GM12878 (cell line): ENCODE measurements around the gene MDM1. TPM values are rescaled to one million over a fixed set of nuclear protein-coding genes. Genes with fewer than 3 reads are reported as not detected.
A peak's percentile ranks its signal among the peaks of the same experiment; 100 is the strongest.

Experiments
- CBX5 ChIP-seq: sonication (generic); IDR thresholded peaks from 2 replicates; pipeline ENCODE4 v1.6.1; 2016; ENCODE audit warnings: low read depth, moderate library complexity, mild to moderate bottlenecking, inconsistent platforms
- HDAC6 ChIP-seq: fragments of 200-600 bp; sonication (generic); IDR thresholded peaks from one replicate; pipeline ENCODE4 v1.8.0; 2017; ENCODE audit warnings: antibody characterized with exemption; ENCODE audit not compliant: unreplicated experiment
- JUND ChIP-seq: IDR thresholded peaks from 2 replicates; pipeline ENCODE4 v1.6.1; 2012; ENCODE audit warnings: low read depth, mild to moderate bottlenecking, low read length, improper control_type of control experiment, moderate library complexity
- KLF5 ChIP-seq: fragments of 450-650 bp; IDR thresholded peaks from 2 replicates; pipeline ENCODE4 v1.6.1; 2014; ENCODE audit warnings: mild to moderate bottlenecking; ENCODE audit not compliant: partially characterized antibody
- MYC ChIP-seq: IDR thresholded peaks from 2 replicates; pipeline ENCODE4 v1.6.1; 2011; ENCODE audit warnings: mild to moderate bottlenecking, low read length, moderate library complexity, inconsistent platforms; ENCODE audit not compliant: insufficient read depth, insufficient replicate concordance, insufficient read length, severe bottlenecking
- POU2F2 ChIP-seq: IDR thresholded peaks from 3 replicates; pipeline ENCODE4 v1.6.1; 2011; ENCODE audit warnings: low read depth, mild to moderate bottlenecking, low read length, borderline replicate concordance
- TAF1 ChIP-seq: IDR thresholded peaks from 2 replicates; pipeline ENCODE4 v1.6.1; 2011; ENCODE audit warnings: mild to moderate bottlenecking, low read depth, low read length, borderline replicate concordance
- ZNF24 ChIP-seq: fragments of 450-650 bp; IDR thresholded peaks from 2 replicates; pipeline ENCODE4 v1.6.1; 2017; ENCODE audit warnings: antibody characterized with exemption, mild to moderate bottlenecking
- polyA plus RNA-seq, 11 experiments: library from polyadenylated mRNA; depleted of rRNA in 4 of 11; unstranded in 6 of 11; stranded (reverse) in 5 of 11; fragments of >200 nt; fragmentation: Nextera tagmentation in 4 of 11; fragmentation: Illumina TruSeq in 1 of 11; extraction: Ambion mirVana in 4 of 11; extraction: Trizol in 1 of 11; gene quantifications; 1 replicate in 1 of 11; 2 replicates in 10 of 11; pipeline versions ENCODE4 v1.2.1 to v1.2.3, GENCODE V29; 2011 to 2016; ENCODE audit warnings: inconsistent platforms in 2 of 11, missing spikeins in 2 of 11, low read depth in 1 of 11
- total RNA-seq, 4 experiments: library from RNA; depleted of rRNA in 3 of 4; stranded (reverse); fragments of >200 nt in 3 of 4; fragmentation: Illumina TruSeq in 1 of 4; extraction: Trizol in 1 of 4; gene quantifications; 2 replicates each; pipeline versions ENCODE4 v1.2.1 to v1.2.3, GENCODE V29; 2013 to 2021
- TF ChIP-seq, protein P1 (sequence below): fragments of 450-650 bp; conservative IDR thresholded peaks from 2 replicates; pipeline ENCODE4 v1.6.1; 2017; ENCODE audit warnings: mild to moderate bottlenecking, moderate library complexity
- TF ChIP-seq, protein P2 (sequence below): fragments of 450-650 bp; IDR thresholded peaks from 2 replicates; pipeline ENCODE4 v1.6.1; 2017; ENCODE audit warnings: mild to moderate bottlenecking, moderate library complexity
- TF ChIP-seq, protein P3 (sequence below): fragments of 450-650 bp; IDR thresholded peaks from 2 replicates; pipeline ENCODE4 v1.6.1; 2016; ENCODE audit warnings: mild to moderate bottlenecking
- TF ChIP-seq, protein P4 (sequence below): fragments of 450-650 bp; IDR thresholded peaks from 2 replicates; pipeline ENCODE4 v1.6.1; 2017; ENCODE audit warnings: mild to moderate bottlenecking, moderate library complexity

Gene MDM1
- total and polyA plus RNA-seq, 10 of the 15 experiments (the other 5 are each of a cell fraction or from before 2014, with no cell fraction given), result 10.1 to 25.3 (median 16.5) TPM

DNA sequence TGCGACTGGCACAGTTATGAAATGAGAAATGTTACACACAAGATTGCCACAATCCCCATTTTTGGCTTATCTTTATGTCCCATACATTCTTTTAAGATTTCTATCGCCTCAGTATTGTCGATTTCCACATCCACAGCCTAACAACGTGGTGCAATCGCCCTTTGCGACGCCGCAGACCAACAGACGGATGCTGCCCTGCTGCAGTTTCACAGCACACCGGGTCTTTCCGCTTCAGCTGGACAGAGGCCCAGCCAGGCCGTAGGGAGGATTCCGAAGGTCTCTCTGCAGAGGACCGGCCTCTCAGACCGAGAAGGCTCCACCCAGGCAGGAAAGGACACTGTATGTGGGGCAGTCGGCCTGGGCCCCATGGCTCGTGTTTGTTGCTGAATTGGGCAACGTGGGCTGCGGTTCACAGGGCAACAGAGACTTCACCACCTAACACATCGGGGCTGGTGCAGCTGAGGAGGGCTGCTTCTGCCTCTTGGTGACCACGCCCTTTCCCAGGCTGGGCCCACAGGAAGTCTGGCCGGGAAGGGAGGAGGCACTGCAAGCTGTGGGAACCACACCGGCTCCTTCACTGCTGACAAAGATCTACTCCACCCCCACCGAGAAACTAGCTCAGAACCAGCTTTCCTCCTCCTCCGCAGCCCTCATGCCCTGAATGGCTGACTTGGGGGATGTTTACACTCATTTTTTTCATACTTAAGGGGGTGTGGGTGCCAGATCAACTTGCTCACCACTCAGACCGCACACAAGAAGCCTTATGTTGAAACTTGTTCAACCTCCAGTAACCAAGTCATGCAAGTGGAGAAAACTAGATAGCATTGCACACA is 32.9 kb upstream of the MDM1 start (continued):
- TF ChIP-seq CBX5 (peak; percentile 28; the same call in 1 of the 2 replicates), KLF5 (peak; percentile 67), MYC (peak; percentile 80), ZNF24 (peak; percentile 56; the same call in 1 of the 2 replicates), TAF1 (peak; percentile 63; the same call in 1 of the 2 replicates), POU2F2 (peak; percentile 67; the same call in 1 of the 3 replicates), JUND (0 out of 2 replicates have a peak, but pooled peaks have one; percentile 13), HDAC6 (no peak)
- TF ChIP-seq, protein P1, sequence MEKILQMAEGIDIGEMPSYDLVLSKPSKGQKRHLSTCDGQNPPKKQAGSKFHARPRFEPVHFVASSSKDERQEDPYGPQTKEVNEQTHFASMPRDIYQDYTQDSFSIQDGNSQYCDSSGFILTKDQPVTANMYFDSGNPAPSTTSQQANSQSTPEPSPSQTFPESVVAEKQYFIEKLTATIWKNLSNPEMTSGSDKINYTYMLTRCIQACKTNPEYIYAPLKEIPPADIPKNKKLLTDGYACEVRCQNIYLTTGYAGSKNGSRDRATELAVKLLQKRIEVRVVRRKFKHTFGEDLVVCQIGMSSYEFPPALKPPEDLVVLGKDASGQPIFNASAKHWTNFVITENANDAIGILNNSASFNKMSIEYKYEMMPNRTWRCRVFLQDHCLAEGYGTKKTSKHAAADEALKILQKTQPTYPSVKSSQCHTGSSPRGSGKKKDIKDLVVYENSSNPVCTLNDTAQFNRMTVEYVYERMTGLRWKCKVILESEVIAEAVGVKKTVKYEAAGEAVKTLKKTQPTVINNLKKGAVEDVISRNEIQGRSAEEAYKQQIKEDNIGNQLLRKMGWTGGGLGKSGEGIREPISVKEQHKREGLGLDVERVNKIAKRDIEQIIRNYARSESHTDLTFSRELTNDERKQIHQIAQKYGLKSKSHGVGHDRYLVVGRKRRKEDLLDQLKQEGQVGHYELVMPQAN, result peak; percentile 76; the same call in 1 of the 2 replicates
- TF ChIP-seq, protein P2, sequence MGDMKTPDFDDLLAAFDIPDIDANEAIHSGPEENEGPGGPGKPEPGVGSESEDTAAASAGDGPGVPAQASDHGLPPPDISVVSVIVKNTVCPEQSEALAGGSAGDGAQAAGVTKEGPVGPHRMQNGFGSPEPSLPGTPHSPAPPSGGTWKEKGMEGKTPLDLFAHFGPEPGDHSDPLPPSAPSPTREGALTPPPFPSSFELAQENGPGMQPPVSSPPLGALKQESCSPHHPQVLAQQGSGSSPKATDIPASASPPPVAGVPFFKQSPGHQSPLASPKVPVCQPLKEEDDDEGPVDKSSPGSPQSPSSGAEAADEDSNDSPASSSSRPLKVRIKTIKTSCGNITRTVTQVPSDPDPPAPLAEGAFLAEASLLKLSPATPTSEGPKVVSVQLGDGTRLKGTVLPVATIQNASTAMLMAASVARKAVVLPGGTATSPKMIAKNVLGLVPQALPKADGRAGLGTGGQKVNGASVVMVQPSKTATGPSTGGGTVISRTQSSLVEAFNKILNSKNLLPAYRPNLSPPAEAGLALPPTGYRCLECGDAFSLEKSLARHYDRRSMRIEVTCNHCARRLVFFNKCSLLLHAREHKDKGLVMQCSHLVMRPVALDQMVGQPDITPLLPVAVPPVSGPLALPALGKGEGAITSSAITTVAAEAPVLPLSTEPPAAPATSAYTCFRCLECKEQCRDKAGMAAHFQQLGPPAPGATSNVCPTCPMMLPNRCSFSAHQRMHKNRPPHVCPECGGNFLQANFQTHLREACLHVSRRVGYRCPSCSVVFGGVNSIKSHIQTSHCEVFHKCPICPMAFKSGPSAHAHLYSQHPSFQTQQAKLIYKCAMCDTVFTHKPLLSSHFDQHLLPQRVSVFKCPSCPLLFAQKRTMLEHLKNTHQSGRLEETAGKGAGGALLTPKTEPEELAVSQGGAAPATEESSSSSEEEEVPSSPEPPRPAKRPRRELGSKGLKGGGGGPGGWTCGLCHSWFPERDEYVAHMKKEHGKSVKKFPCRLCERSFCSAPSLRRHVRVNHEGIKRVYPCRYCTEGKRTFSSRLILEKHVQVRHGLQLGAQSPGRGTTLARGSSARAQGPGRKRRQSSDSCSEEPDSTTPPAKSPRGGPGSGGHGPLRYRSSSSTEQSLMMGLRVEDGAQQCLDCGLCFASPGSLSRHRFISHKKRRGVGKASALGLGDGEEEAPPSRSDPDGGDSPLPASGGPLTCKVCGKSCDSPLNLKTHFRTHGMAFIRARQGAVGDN, result peak; percentile 97
- TF ChIP-seq, protein P3, sequence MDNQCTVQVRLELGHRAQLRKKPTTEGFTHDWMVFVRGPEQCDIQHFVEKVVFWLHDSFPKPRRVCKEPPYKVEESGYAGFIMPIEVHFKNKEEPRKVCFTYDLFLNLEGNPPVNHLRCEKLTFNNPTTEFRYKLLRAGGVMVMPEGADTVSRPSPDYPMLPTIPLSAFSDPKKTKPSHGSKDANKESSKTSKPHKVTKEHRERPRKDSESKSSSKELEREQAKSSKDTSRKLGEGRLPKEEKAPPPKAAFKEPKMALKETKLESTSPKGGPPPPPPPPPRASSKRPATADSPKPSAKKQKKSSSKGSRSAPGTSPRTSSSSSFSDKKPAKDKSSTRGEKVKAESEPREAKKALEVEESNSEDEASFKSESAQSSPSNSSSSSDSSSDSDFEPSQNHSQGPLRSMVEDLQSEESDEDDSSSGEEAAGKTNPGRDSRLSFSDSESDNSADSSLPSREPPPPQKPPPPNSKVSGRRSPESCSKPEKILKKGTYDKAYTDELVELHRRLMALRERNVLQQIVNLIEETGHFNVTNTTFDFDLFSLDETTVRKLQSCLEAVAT, result peak; percentile 99
- TF ChIP-seq, protein P4, sequence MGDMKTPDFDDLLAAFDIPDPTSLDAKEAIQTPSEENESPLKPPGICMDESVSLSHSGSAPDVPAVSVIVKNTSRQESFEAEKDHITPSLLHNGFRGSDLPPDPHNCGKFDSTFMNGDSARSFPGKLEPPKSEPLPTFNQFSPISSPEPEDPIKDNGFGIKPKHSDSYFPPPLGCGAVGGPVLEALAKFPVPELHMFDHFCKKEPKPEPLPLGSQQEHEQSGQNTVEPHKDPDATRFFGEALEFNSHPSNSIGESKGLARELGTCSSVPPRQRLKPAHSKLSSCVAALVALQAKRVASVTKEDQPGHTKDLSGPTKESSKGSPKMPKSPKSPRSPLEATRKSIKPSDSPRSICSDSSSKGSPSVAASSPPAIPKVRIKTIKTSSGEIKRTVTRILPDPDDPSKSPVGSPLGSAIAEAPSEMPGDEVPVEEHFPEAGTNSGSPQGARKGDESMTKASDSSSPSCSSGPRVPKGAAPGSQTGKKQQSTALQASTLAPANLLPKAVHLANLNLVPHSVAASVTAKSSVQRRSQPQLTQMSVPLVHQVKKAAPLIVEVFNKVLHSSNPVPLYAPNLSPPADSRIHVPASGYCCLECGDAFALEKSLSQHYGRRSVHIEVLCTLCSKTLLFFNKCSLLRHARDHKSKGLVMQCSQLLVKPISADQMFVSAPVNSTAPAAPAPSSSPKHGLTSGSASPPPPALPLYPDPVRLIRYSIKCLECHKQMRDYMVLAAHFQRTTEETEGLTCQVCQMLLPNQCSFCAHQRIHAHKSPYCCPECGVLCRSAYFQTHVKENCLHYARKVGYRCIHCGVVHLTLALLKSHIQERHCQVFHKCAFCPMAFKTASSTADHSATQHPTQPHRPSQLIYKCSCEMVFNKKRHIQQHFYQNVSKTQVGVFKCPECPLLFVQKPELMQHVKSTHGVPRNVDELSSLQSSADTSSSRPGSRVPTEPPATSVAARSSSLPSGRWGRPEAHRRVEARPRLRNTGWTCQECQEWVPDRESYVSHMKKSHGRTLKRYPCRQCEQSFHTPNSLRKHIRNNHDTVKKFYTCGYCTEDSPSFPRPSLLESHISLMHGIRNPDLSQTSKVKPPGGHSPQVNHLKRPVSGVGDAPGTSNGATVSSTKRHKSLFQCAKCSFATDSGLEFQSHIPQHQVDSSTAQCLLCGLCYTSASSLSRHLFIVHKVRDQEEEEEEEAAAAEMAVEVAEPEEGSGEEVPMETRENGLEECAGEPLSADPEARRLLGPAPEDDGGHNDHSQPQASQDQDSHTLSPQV, result peak; percentile 8; the same call in 1 of the 2 replicates
